Liver (tissue), 3 donors: ENCODE data around the gene UNC13A.

Source experiments
- ATF3 ChIP-seq: IDR thresholded peaks from 2 replicates; pipeline ENCODE4 v1.6.1; 2016; ENCODE audit warnings: antibody characterized with exemption
- CTCF ChIP-seq: fragments of 150-350 bp; IDR thresholded peaks from 2 replicates; pipeline ENCODE4 v1.5.1; 2017; ENCODE audit warnings: improper control_type of control experiment, low read depth, low read length; ENCODE audit not compliant: missing input control
- EGR1 ChIP-seq, 2 donors: IDR thresholded peaks; 2 replicates each; pipeline ENCODE4 v1.6.1; 2016 to 2018; ENCODE audit warnings: antibody characterized with exemption in 2 of 2, low read depth in 2 of 2
- HNF4A ChIP-seq, 2 donors: conservative IDR thresholded peaks; 2 replicates each; pipeline ENCODE4 v1.6.1; 2016; ENCODE audit warnings: antibody characterized with exemption in 2 of 2, mild to moderate bottlenecking in 2 of 2
- MAX ChIP-seq: IDR thresholded peaks from 2 replicates; pipeline ENCODE4 v1.6.1; 2016; ENCODE audit warnings: antibody characterized with exemption
- NR2F2 ChIP-seq: IDR thresholded peaks from 2 replicates; pipeline ENCODE4 v1.6.1; 2016; ENCODE audit warnings: antibody characterized with exemption
- RAD21 ChIP-seq, 2 donors: IDR thresholded peaks; 2 replicates each; pipeline ENCODE4 v1.6.1; 2016; ENCODE audit warnings: antibody characterized with exemption in 2 of 2, mild to moderate bottlenecking in 2 of 2
- REST ChIP-seq: IDR thresholded peaks from 2 replicates; pipeline ENCODE4 v1.6.1; 2016; ENCODE audit warnings: antibody characterized with exemption, mild to moderate bottlenecking
- TAF1 ChIP-seq: conservative IDR thresholded peaks from 2 replicates; pipeline ENCODE4 v1.6.1; 2016; ENCODE audit warnings: antibody characterized with exemption, mild to moderate bottlenecking
- YY1 ChIP-seq: IDR thresholded peaks from 2 replicates; pipeline ENCODE4 v1.6.1; 2016; ENCODE audit warnings: antibody characterized with exemption, mild to moderate bottlenecking
- ZBTB33 ChIP-seq: IDR thresholded peaks from 2 replicates; pipeline ENCODE4 v1.6.1; 2016; ENCODE audit warnings: antibody characterized with exemption
- donor health status: healthy.
- donor health status: healthy.

GRCh38 chr19:17602217-17602616 lies 85.9 kb downstream of the UNC13A start:
- no peak for TF ChIP-seq CTCF
- TF ChIP-seq RAD21 (IDR thresholded peaks at IDR 0.05) = no peak
- no peak for TF ChIP-seq EGR1 (IDR thresholded peaks at IDR 0.05; ENCODE audit: low read depth in 2 of 2)
- no peak for TF ChIP-seq TAF1
- TF ChIP-seq ATF3 = no peak
- no peak for TF ChIP-seq ZBTB33
- TF ChIP-seq NR2F2 = no peak
- TF ChIP-seq YY1 = no peak
- no peak for TF ChIP-seq MAX
- no peak for TF ChIP-seq HNF4A (conservative IDR thresholded peaks at IDR 0.05)
- TF ChIP-seq REST = no peak
